ENCODE data around the gene PLK5. TPM values are rescaled to one million over a fixed set of nuclear protein-coding genes. Genes with fewer than 3 reads are reported as not detected.

PLK5 gene
- total and polyA plus RNA-seq, 2 donors (not counting 1 experiment from before 2014, with no cell fraction given), result not detected

- H3K36me3 ChIP-seq (replicated peaks in 1 of 2; ENCODE audit: control extremely low read depth in 1 of 2, control insufficient read depth in 1 of 2, extremely low read depth in 1 of 2, insufficient read depth in 2 of 2, low read length in 1 of 2), result no peaks in the 10 kb centered on the region
- peaks cover 0 to 4% (median 0%) of the 10 kb centered on the region in 3 donors for H3K9me3 ChIP-seq (ENCODE audit: control extremely low read depth in 1 of 3, control insufficient read depth in 2 of 3, insufficient read depth in 1 of 3, low read length in 2 of 3)
- Mint-ChIP-seq H3K27me3 (peaks cover 4% of the 10 kb centered on the region), H3K9me3 (ENCODE audit: insufficient read depth) (no peaks in the 10 kb centered on the region), H3K4me3 (no peak overlapping the region), H3K27ac (no peak overlapping the region), H3K4me1 (peaks cover 10% of the 10 kb centered on the region)
- DNase-seq, result no peak
- H2AFZ ChIP-seq (ENCODE audit: insufficient read depth, low read depth, low read length, poor library complexity, severe bottlenecking), result no peak overlapping the region
- TF ChIP-seq CTCF (IDR thresholded peaks at IDR 0.05), result no peak
- TF ChIP-seq EZH2 (IDR thresholded peaks at IDR 0.05; ENCODE audit: borderline replicate concordance, insufficient read depth, low read depth, low read length, poor library complexity, severe bottlenecking), result no peak
- no peak overlapping the region for H3K4me3 ChIP-seq (ENCODE audit: control extremely low read depth in 1 of 5, extremely low read depth in 1 of 5, insufficient read depth in 1 of 5, low read depth in 2 of 5, low read length in 4 of 5)
- intact Hi-C loops (cut with micrococcal nuclease), result no loop called here
- H3K27me3 ChIP-seq (replicated peaks in 1 of 4; ENCODE audit: control extremely low read depth in 1 of 4, control insufficient read depth in 3 of 4, insufficient read depth in 4 of 4, low read length in 3 of 4), result peaks cover 0 to 13% (median 2%) of the 10 kb centered on the region in 4 experiments
- H4K20me1 ChIP-seq (ENCODE audit: control insufficient read depth, insufficient read depth, low read length, poor library complexity, severe bottlenecking), result no peaks in the 10 kb centered on the region
- no peaks in the 10 kb centered on the region for H3K79me2 ChIP-seq (ENCODE audit: control insufficient read depth, insufficient read depth, low read length)
- 87% methylated on average over 37 of the region's 37 CpGs for WGBS (ENCODE audit: insufficient coverage)
- H3K4me2 ChIP-seq (replicated peaks; ENCODE audit: low read depth, low read length, poor library complexity, severe bottlenecking), result no peak overlapping the region
- ATAC-seq (ENCODE audit: low read depth), result no peak
- POLR2A ChIA-PET, result no interaction called here
- CTCF ChIA-PET, result no interaction called here
- no peak overlapping the region for H3K27ac ChIP-seq (ENCODE audit: low read length in 2 of 2)
- H3K4me1 ChIP-seq (ENCODE audit: control insufficient read depth in 2 of 2, insufficient read depth in 2 of 2, low read length in 2 of 2), result peaks cover 4 to 8% of the 10 kb centered on the region in 2 donors
- no peak overlapping the region for H3K9ac ChIP-seq (ENCODE audit: low read length)
Observed at GRCh38 chr19:1495051-1495798, 28.7 kb upstream of the PLK5 start.
